ENCODE results near the gene SLC44A4. TPM values are rescaled to one million over a fixed set of nuclear protein-coding genes. Genes with fewer than 3 reads are reported as not detected.

The SLC44A4 gene
- total and polyA plus RNA-seq, 2 of the 8 experiments (the other 6 are each of a cell fraction or from before 2014, with no cell fraction given), result 4.8 to 7.0 TPM

- H2BK120ac ChIP-seq (replicated peaks; ENCODE audit: low read depth, low read length), result no peak overlapping the region
- H3K4me1 ChIP-seq (replicated peaks in 1 of 4; ENCODE audit: control insufficient read depth in 3 of 4, insufficient read depth in 4 of 4, low read length in 3 of 4), result peaks cover 0 to 12% (median 1%) of the 10 kb centered on the region in 4 experiments; a peak in 5 of 7 replicates
- H4K8ac ChIP-seq (ENCODE audit: extremely low read depth, insufficient read depth, low read length), result no peak overlapping the region
- 89% methylated on average over 6 of the region's 8 CpGs; no CpG with 5 or more reads in 1 of the 2 experiments for WGBS, 2 experiments (ENCODE audit: extremely low coverage in 1 of 2, insufficient coverage in 1 of 2, insufficient read length in 1 of 2, insufficient replicate concordance in 2 of 2, low coverage in 1 of 2, low lambda C conversion rate in 2 of 2, missing lambda C conversion rate in 1 of 2)
- H2BK20ac ChIP-seq (ENCODE audit: low read length), result no peak overlapping the region
- no peak overlapping the region for H3K56ac ChIP-seq (replicated peaks; ENCODE audit: insufficient read length, low read depth, low read length)
- H4K5ac ChIP-seq (ENCODE audit: insufficient read length, low read depth, low read length), result no peak overlapping the region
- peak overlapping the region; percentile 68; the same call in 1 of the 2 replicates for H2BK12ac ChIP-seq (ENCODE audit: low read depth, low read length)
- peak overlapping the region; percentile 76; the same call in 1 of the 2 replicates for H2AK5ac ChIP-seq (ENCODE audit: low read depth, low read length)
- no peak overlapping the region for H3K14ac ChIP-seq (ENCODE audit: insufficient read length)
- no peak overlapping the region for H2AFZ ChIP-seq (ENCODE audit: low read length)
- peaks cover 8% of the 10 kb centered on the region; the same call in 1 of the 2 replicates for H3K23me2 ChIP-seq (ENCODE audit: low read depth, low read length)
- no peak overlapping the region for H3K27ac ChIP-seq (ENCODE audit: low read depth, low read length)
- H3K4me2 ChIP-seq (ENCODE audit: insufficient read depth in 1 of 2, low read depth in 2 of 2, low read length in 2 of 2), result peak overlapping the region; percentile 76 to 89; a peak in 1 of 4 replicates
- FAIRE-seq (no peak), DNase-seq (ENCODE audit: low read depth in 1 of 2, low spot score in 2 of 2) (no peak)
- H3K79me2 ChIP-seq (ENCODE audit: control insufficient read depth in 1 of 2, insufficient read depth in 2 of 2, low read length in 2 of 2), result no peaks in the 10 kb centered on the region
- H3K79me1 ChIP-seq (ENCODE audit: low read depth, low read length), result 0 out of 2 replicates have a peak, but pooled peaks cover 2% of the 10 kb centered on the region
- ChIA-PET POLR2A (ENCODE audit: partially characterized antibody) (interaction anchor here (0.7 to 6.7 kb wide), 11 partner anchors 11 to 125 kb away, joined by 3 to 71 read pairs (median 12); partner anchors contain the start of genes EHMT2, HSPA1B, MSH5 and SLC44A4), CTCF (ENCODE audit: partially characterized antibody) (interaction anchor here (0.6 to 2.3 kb wide), 5 partner anchors 10 to 95 kb away, joined by 3 to 13 read pairs (median 4); no protein-coding TSS in a partner anchor)
- H3K23ac ChIP-seq (ENCODE audit: insufficient read length), result no peak overlapping the region
- TF ChIP-seq CHD1 (IDR thresholded peaks at IDR 0.05; ENCODE audit: low read depth, low read length), result no peak
- no peak for TF ChIP-seq SIRT6 (IDR thresholded peaks at IDR 0.05; ENCODE audit: low read length)
- TF ChIP-seq SP1 (IDR thresholded peaks at IDR 0.05; ENCODE audit: low read depth, low read length), result no peak
- no peak for TF ChIP-seq POLR2AphosphoS5 (IDR thresholded peaks at IDR 0.05; ENCODE audit: low read depth, low read length)
- no peak for TF ChIP-seq YY1 (IDR thresholded peaks at IDR 0.05; ENCODE audit: low read depth, low read length)
- no peak for TF ChIP-seq RNF2 (IDR thresholded peaks at IDR 0.05; ENCODE audit: borderline replicate concordance, low read depth, low read length, missing control alignments, poor library complexity, severe bottlenecking)
- TF ChIP-seq RBBP5 (IDR thresholded peaks at IDR 0.05; ENCODE audit: borderline replicate concordance, low read depth, low read length), result no peak
- no peak for TF ChIP-seq BRCA1 (IDR thresholded peaks at IDR 0.05; ENCODE audit: low read depth, low read length)
- no peak for TF ChIP-seq NRF1 (IDR thresholded peaks at IDR 0.05; ENCODE audit: low read depth, low read length)
- no peak for TF ChIP-seq CBX5 (IDR thresholded peaks at IDR 0.05; ENCODE audit: low read depth, low read length)
- H4K91ac ChIP-seq (replicated peaks; ENCODE audit: insufficient read length, low read length), result no peak overlapping the region
- H3K4ac ChIP-seq (replicated peaks; ENCODE audit: insufficient read length, low read depth, low read length), result peak overlapping the region; percentile 19
- no peak overlapping the region for H2BK5ac ChIP-seq (ENCODE audit: low read depth, low read length)
- H4K20me1 ChIP-seq (replicated peaks in 1 of 2; ENCODE audit: control insufficient read depth in 1 of 2, insufficient read depth in 2 of 2, low read length in 2 of 2), result no peaks in the 10 kb centered on the region
- H3K9me3 ChIP-seq (ENCODE audit: insufficient read depth in 2 of 2, low read depth in 1 of 2, low read length in 1 of 2), result no peaks in the 10 kb centered on the region
- no peak overlapping the region for H3K4me3 ChIP-seq (ENCODE audit: extremely low read depth in 1 of 4, insufficient read depth in 2 of 4, low read depth in 3 of 4, low read length in 4 of 4)
- peaks cover 0 to 4% (median 2%) of the 10 kb centered on the region in 4 experiments; a peak in 4 of 8 replicates for H3K36me3 ChIP-seq (ENCODE audit: control insufficient read depth in 2 of 4, insufficient read depth in 4 of 4, low read length in 3 of 4)
- 0 out of 7 replicates have a peak, but pooled peaks cover 0 to 3% (median 0%) of the 10 kb centered on the region in 4 experiments for H3K27me3 ChIP-seq (replicated peaks in 1 of 4; ENCODE audit: control insufficient read depth in 3 of 4, extremely low read depth in 1 of 4, insufficient read depth in 3 of 4, low read length in 3 of 4)
- no peak overlapping the region for H2BK15ac ChIP-seq (ENCODE audit: low read length)
- H3K9ac ChIP-seq (replicated peaks in 1 of 4; ENCODE audit: extremely low read depth in 1 of 4, low read depth in 3 of 4, low read length in 3 of 4), result no peak overlapping the region; a peak in 1 of 7 replicates
- H3K18ac ChIP-seq (ENCODE audit: extremely low read depth, low read length), result no peak overlapping the region
Measured at GRCh38 chr6:31864818-31865204, 14.0 kb downstream of the SLC44A4 start.

Data from H1 (cell line).